ENCODE data around the gene PCDHB6. TPM values are rescaled to one million over a fixed set of nuclear protein-coding genes. Genes with fewer than 3 reads are reported as not detected.

PCDHB6 gene
- total and polyA plus RNA-seq, 3 donors from 2014 or later: 3.7 to 6.2 (median 4.4) TPM

Other genes starting within 250 kb of the PCDHB6 start
Only the 30 nearest of the 32 such genes appear.
- 1 to 10 TPM; 5.5 to 7.5 TPM for gene PCDHAC1, start 223.8 kb upstream of the PCDHB6 start, total RNA-seq
- 1.8 TPM for gene PCDHAC1, start 223.8 kb upstream of the PCDHB6 start, polyA plus RNA-seq (ENCODE audit: insufficient read depth, low read depth, low replicate concordance)
- gene PCDHAC2, start 183.6 kb upstream of the PCDHB6 start, total RNA-seq: 10 to 100 TPM; 15.5 to 19.6 TPM
- 9.4 TPM for gene PCDHAC2, start 183.6 kb upstream of the PCDHB6 start, polyA plus RNA-seq (ENCODE audit: insufficient read depth, low read depth, low replicate concordance)
- under 1 TPM; 0.12 to 0.16 TPM for gene PCDHB1, start 98.7 kb upstream of the PCDHB6 start, total RNA-seq
- 0.07 TPM for gene PCDHB1, start 98.7 kb upstream of the PCDHB6 start, polyA plus RNA-seq (ENCODE audit: insufficient read depth, low read depth, low replicate concordance)
- 10 to 100 TPM; 10.2 to 12.1 TPM for gene PCDHB2, start 55.4 kb upstream of the PCDHB6 start, total RNA-seq
- gene PCDHB2, start 55.4 kb upstream of the PCDHB6 start, polyA plus RNA-seq (ENCODE audit: insufficient read depth, low read depth, low replicate concordance): 6.6 TPM
- gene PCDHB3, start 49.6 kb upstream of the PCDHB6 start, total RNA-seq: 1 to 10 TPM; 3.1 to 6.5 TPM
- gene PCDHB3, start 49.6 kb upstream of the PCDHB6 start, polyA plus RNA-seq (ENCODE audit: insufficient read depth, low read depth, low replicate concordance): 1.6 TPM
- 1 to 10 TPM; 2.4 to 4.0 TPM for gene PCDHB4, start 28.2 kb upstream of the PCDHB6 start, total RNA-seq
- gene PCDHB4, start 28.2 kb upstream of the PCDHB6 start, polyA plus RNA-seq (ENCODE audit: insufficient read depth, low read depth, low replicate concordance): 1.2 TPM
- gene PCDHB5, start 14.9 kb upstream of the PCDHB6 start, total RNA-seq: 10 to 100 TPM; 10.5 to 11.7 TPM
- 5.5 TPM for gene PCDHB5, start 14.9 kb upstream of the PCDHB6 start, polyA plus RNA-seq (ENCODE audit: insufficient read depth, low read depth, low replicate concordance)
- 1 to 10 TPM; 3.3 to 3.4 TPM for gene PCDHB7, start 22.6 kb downstream of the PCDHB6 start, total RNA-seq
- 2.6 TPM for gene PCDHB7, start 22.6 kb downstream of the PCDHB6 start, polyA plus RNA-seq (ENCODE audit: insufficient read depth, low read depth, low replicate concordance)
- 1 to 10 TPM; 3.8 to 4.3 TPM for gene PCDHB8, start 27.7 kb downstream of the PCDHB6 start, total RNA-seq
- 2.1 TPM for gene PCDHB8, start 27.7 kb downstream of the PCDHB6 start, polyA plus RNA-seq (ENCODE audit: insufficient read depth, low read depth, low replicate concordance)
- gene PCDHB16, start 32.3 kb downstream of the PCDHB6 start, total RNA-seq: 1 to 10 TPM; 2.6 to 3.3 TPM
- 1.9 TPM for gene PCDHB16, start 32.3 kb downstream of the PCDHB6 start, polyA plus RNA-seq (ENCODE audit: insufficient read depth, low read depth, low replicate concordance)
- 1 to 10 TPM; 5.7 to 8.7 TPM for gene PCDHB9, start 37.1 kb downstream of the PCDHB6 start, total RNA-seq
- gene PCDHB9, start 37.1 kb downstream of the PCDHB6 start, polyA plus RNA-seq (ENCODE audit: insufficient read depth, low read depth, low replicate concordance): 4.8 TPM
- gene PCDHB10, start 42.3 kb downstream of the PCDHB6 start, total RNA-seq: 1 to 10 TPM; 4.0 to 4.9 TPM
- 1.5 TPM for gene PCDHB10, start 42.3 kb downstream of the PCDHB6 start, polyA plus RNA-seq (ENCODE audit: insufficient read depth, low read depth, low replicate concordance)
- 1 to 10 TPM; 4.0 to 4.2 TPM for gene PCDHB11, start 49.6 kb downstream of the PCDHB6 start, total RNA-seq
- 0.63 TPM for gene PCDHB11, start 49.6 kb downstream of the PCDHB6 start, polyA plus RNA-seq (ENCODE audit: insufficient read depth, low read depth, low replicate concordance)
- 1 to 10 TPM; 6.1 to 6.5 TPM for gene PCDHB12, start 58.7 kb downstream of the PCDHB6 start, total RNA-seq
- gene PCDHB12, start 58.7 kb downstream of the PCDHB6 start, polyA plus RNA-seq (ENCODE audit: insufficient read depth, low read depth, low replicate concordance): 1.4 TPM
- 1 to 10 TPM; 8.6 to 9.3 TPM for gene PCDHB13, start 63.9 kb downstream of the PCDHB6 start, total RNA-seq
- 2.6 TPM for gene PCDHB13, start 63.9 kb downstream of the PCDHB6 start, polyA plus RNA-seq (ENCODE audit: insufficient read depth, low read depth, low replicate concordance)
- gene PCDHB14, start 73.3 kb downstream of the PCDHB6 start, total RNA-seq: 1 to 10 TPM; 7.9 to 8.0 TPM
- gene PCDHB14, start 73.3 kb downstream of the PCDHB6 start, polyA plus RNA-seq (ENCODE audit: insufficient read depth, low read depth, low replicate concordance): 2.7 TPM
- gene PCDHB15, start 95.3 kb downstream of the PCDHB6 start, total RNA-seq: 10 to 100 TPM; 22.1 to 27.6 TPM
- gene PCDHB15, start 95.3 kb downstream of the PCDHB6 start, polyA plus RNA-seq (ENCODE audit: insufficient read depth, low read depth, low replicate concordance): 10.3 TPM
- 1 to 10 TPM; 4.0 to 4.4 TPM for gene SLC25A2, start 154.0 kb downstream of the PCDHB6 start, total RNA-seq
- gene SLC25A2, start 154.0 kb downstream of the PCDHB6 start, polyA plus RNA-seq (ENCODE audit: insufficient read depth, low read depth, low replicate concordance): 15.9 TPM
- gene TAF7, start 170.7 kb downstream of the PCDHB6 start, total RNA-seq: 100 to 1,000 TPM; 112 to 131 TPM
- 137 TPM for gene TAF7, start 170.7 kb downstream of the PCDHB6 start, polyA plus RNA-seq (ENCODE audit: insufficient read depth, low read depth, low replicate concordance)
- 10 to 100 TPM in 1 of 2 donors, 1 to 10 TPM in 1; 8.7 to 13.1 TPM for gene PCDHGA1, start 180.5 kb downstream of the PCDHB6 start, total RNA-seq
- 1.6 TPM for gene PCDHGA1, start 180.5 kb downstream of the PCDHB6 start, polyA plus RNA-seq (ENCODE audit: insufficient read depth, low read depth, low replicate concordance)
- gene PCDHGA2, start 188.7 kb downstream of the PCDHB6 start, total RNA-seq: 10 to 100 TPM; 19.4 to 31.0 TPM
- 5.6 TPM for gene PCDHGA2, start 188.7 kb downstream of the PCDHB6 start, polyA plus RNA-seq (ENCODE audit: insufficient read depth, low read depth, low replicate concordance)
- 10 to 100 TPM; 19.3 to 31.8 TPM for gene PCDHGA3, start 193.8 kb downstream of the PCDHB6 start, total RNA-seq
- gene PCDHGA3, start 193.8 kb downstream of the PCDHB6 start, polyA plus RNA-seq (ENCODE audit: insufficient read depth, low read depth, low replicate concordance): 4.4 TPM
- gene PCDHGB1, start 200.0 kb downstream of the PCDHB6 start, total RNA-seq: 10 to 100 TPM; 12.5 to 16.4 TPM
- 0.92 TPM for gene PCDHGB1, start 200.0 kb downstream of the PCDHB6 start, polyA plus RNA-seq (ENCODE audit: insufficient read depth, low read depth, low replicate concordance)
- 10 to 100 TPM; 14.2 to 21.0 TPM for gene PCDHGA4, start 205.0 kb downstream of the PCDHB6 start, total RNA-seq
- gene PCDHGA4, start 205.0 kb downstream of the PCDHB6 start, polyA plus RNA-seq (ENCODE audit: insufficient read depth, low read depth, low replicate concordance): 1.9 TPM
- gene PCDHGB2, start 209.9 kb downstream of the PCDHB6 start, total RNA-seq: 10 to 100 TPM; 16.6 to 20.4 TPM
- gene PCDHGB2, start 209.9 kb downstream of the PCDHB6 start, polyA plus RNA-seq (ENCODE audit: insufficient read depth, low read depth, low replicate concordance): 1.5 TPM
- gene PCDHGA5, start 214.1 kb downstream of the PCDHB6 start, total RNA-seq: 10 to 100 TPM in 1 of 2 donors, 1 to 10 TPM in 1; 9.4 to 12.2 TPM
- 1.5 TPM for gene PCDHGA5, start 214.1 kb downstream of the PCDHB6 start, polyA plus RNA-seq (ENCODE audit: insufficient read depth, low read depth, low replicate concordance)
- 10 to 100 TPM; 11.3 to 17.1 TPM for gene PCDHGB3, start 220.2 kb downstream of the PCDHB6 start, total RNA-seq
- 0.74 TPM for gene PCDHGB3, start 220.2 kb downstream of the PCDHB6 start, polyA plus RNA-seq (ENCODE audit: insufficient read depth, low read depth, low replicate concordance)
- gene PCDHGA6, start 223.8 kb downstream of the PCDHB6 start, total RNA-seq: 10 to 100 TPM in 1 of 2 donors, 1 to 10 TPM in 1; 9.7 to 13.4 TPM
- gene PCDHGA6, start 223.8 kb downstream of the PCDHB6 start, polyA plus RNA-seq (ENCODE audit: insufficient read depth, low read depth, low replicate concordance): 1.8 TPM
- gene PCDHGA7, start 232.7 kb downstream of the PCDHB6 start, total RNA-seq: 10 to 100 TPM; 11.1 to 12.7 TPM
- 1.6 TPM for gene PCDHGA7, start 232.7 kb downstream of the PCDHB6 start, polyA plus RNA-seq (ENCODE audit: insufficient read depth, low read depth, low replicate concordance)
- 10 to 100 TPM; 11.3 to 13.3 TPM for gene PCDHGB4, start 237.6 kb downstream of the PCDHB6 start, total RNA-seq
- gene PCDHGB4, start 237.6 kb downstream of the PCDHB6 start, polyA plus RNA-seq (ENCODE audit: insufficient read depth, low read depth, low replicate concordance): 1.0 TPM

All from testis (tissue), 3 donors.